ENCODE measurements around the gene EGFL8. TPM values are rescaled to one million over a fixed set of nuclear protein-coding genes. Genes with fewer than 3 reads are reported as not detected.

The EGFL8 gene
- total and polyA plus RNA-seq, 9 of the 15 experiments (the other 6 are each of a cell fraction or from before 2014, with no cell fraction given) = 2.2 to 47.4 (median 14.2) TPM

- peak; percentile 92 for TF ChIP-seq ZNF407 (IDR thresholded peaks at IDR 0.05; ENCODE audit: low read depth)
These were observed 13.6 kb downstream of the EGFL8 start, which contains the start of gene RNF5 (continued) for GRCh38 chr6:32177788-32178546.

All from K562 (cell line).